Measurements from ENCODE around the gene EDIL3.

DNA sequence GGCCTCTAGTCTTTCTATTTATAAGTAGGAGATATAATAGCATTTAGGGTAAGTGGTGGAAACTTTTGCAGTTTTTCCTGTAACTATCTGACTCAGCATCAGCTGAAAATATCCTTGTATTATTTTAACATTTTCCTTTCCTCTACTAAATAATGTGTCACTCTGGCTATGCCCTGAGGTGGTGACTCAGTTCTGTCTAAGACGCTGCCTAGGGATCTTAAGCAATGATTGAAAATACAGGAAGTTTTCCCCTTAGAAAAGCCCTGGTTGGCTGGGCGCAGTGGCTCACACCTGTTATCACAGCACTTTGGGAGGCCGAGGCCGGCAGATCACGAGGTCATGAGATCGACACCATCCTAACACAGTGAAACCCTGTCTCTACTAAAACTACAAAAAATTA, 9.3 kb upstream of the EDIL3 start:
- TF ChIP-seq POLR2AphosphoS5 (IDR thresholded peaks at IDR 0.05; ENCODE audit: borderline replicate concordance, low read depth, low read length): no peak
- TF ChIP-seq EZH2 (IDR thresholded peaks at IDR 0.05): no peak
- TF ChIP-seq FOXP2 (optimal IDR thresholded peaks at IDR 0.05; ENCODE audit: control extremely low read depth, extremely low read length, insufficient read depth): no peak
